T1000 (cell line): ENCODE measurements around the gene NMNAT3.
"Not testable (repeated sequence)": the region's sequence is repeated elsewhere in the genome, so short reads cannot be mapped to it uniquely, and the experiment has no call there.

Experiments
- DNase-seq: peaks from one replicate; lab custom pipeline; 2025; ENCODE audit warnings: mixed read lengths; lab: John Stamatoyannopoulos, UW

The NMNAT3 gene

DNA sequence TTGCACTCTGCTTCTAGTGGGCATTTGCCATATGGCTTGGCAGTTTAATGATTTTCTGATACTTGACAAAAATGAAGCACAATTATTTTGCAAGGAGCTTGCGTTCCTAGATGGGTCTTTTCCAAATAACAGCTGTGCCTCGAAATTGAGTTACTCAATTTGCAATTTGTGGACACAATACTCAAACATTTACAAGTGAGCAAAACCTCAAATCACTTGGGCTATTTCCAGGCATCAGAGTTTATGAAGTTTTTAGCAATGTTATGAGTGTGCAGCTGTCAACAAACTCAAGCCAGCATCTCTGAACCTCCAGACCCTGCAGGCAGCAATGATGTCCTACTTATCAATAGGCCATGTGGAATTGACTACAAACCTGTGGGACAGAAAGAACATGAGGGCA lies 41.3 kb downstream of the NMNAT3 start:
- DNase-seq = no peak

DNA sequence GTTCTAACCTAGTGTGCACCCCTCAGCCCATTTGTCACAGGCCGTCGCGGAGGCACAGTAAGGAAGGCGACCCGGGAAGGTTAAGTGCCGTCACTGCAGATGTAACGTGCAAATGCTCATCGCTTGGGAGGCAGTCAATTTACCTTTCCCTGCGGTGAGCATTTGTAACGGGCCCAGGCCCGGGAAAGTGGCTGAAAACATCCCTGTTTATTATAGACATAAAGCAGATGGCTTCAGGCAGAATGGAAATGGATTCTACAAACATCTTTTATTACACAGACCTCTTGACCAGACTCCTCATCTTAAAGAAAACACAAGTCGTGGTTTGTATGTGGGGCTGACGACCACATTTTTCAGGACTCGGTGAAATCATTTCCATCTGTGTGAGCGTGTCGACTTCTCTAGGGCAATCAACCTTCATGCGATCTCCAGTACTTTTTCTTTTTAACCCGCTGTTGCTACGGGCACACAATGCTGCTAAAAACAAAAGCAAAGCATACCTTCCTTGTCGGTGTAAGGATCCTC lies 43.6 kb downstream of the NMNAT3 start:
- no peak for DNase-seq

DNA sequence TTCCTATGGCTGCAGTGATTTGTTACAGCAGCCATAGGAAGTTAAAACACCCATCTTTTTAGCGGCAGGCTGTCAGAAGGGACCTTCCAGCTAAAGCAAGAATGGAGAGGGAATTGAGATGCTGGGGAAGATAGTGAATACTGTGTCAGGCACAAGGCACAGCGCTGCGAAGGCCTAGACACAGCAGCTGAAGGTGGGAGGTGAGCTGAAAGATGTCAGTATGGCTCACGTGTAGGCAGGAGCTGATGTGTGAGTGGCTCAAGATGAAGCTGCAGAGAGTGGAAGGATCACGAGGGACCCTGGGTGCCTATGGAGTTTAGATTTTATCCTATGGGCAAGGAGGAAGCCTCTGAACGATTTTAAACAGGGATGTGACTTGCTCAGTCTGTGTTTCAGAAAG lies 44.3 kb downstream of the NMNAT3 start:
- DNase-seq = no peak

DNA sequence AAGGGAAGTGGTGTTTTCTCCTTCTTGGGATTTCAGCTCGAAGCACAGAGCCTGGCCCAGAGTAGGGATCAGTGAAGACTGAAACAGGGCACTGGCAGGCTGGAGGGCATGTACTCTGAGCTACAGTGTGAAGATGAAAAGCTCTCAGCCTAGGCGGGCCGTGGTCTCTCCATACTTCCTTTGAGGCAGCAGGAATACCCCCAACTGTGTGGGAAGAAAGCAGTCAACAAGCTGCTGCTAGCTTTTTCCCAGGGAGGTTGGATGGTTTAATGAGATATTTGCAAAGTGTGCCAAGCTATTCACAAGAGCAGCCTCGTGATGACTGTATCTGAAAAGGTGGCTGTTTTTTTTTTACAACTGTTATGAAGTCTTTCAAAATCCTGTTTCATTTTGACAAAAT lies 47.2 kb downstream of the NMNAT3 start:
- DNase-seq = no peak

DNA sequence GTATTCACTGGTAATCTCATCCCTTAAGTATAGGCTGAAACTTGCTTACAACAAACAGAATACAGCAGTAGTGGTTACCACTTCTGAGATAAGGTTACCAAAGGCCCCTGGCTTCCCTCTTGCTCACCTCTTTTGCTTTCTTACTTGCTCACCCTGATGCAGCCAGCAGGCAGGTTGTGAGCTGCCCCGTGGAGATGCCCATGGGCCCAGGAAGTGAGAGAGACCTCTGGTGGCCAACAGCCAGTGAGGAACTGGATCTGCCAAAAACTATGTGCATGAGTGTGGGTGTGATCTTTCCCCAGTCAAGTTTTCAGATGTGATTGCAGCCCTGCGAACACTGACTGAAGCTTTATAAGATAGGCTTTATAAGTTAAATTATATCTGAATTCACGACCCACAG lies 48.7 kb downstream of the NMNAT3 start:
- DNase-seq = no peak

DNA sequence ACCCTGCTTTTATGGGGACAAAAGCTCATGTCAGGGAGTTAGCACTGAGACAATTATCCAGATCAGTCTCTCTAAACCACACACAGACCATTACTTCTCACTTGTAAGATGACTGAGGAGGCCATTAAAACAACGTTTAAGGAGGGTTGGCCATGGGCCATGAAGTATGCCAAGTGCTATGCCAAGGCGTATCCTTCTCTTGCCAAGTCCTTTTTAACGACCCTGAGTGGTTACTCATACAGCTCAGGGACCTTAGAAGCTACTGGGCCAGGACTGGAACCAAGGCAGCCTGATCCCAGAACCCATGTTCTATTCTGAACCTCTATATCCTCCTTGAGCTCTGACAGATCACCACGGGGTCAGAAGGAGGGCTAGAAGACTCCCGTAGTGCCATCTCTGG lies 50.0 kb downstream of the NMNAT3 start:
- no peak for DNase-seq

DNA sequence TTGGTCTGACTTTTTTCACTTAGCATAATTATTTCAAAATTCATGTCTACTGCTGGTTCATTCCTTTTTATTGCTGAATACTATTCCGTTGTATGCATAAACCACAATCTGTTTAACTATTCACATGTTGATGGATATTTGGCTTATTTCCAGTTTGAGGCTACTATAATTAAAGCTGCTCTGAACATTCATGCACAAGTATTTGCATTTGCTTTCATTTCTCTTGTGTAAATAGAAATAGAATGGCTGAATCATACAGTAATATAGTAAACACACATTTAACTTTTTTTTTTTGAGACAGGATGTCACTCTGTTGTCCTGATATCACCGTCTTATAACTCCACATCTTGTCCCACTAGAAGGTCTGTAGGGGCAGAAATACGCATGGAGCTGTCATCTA lies 57.3 kb downstream of the NMNAT3 start:
- no peak for DNase-seq

DNA sequence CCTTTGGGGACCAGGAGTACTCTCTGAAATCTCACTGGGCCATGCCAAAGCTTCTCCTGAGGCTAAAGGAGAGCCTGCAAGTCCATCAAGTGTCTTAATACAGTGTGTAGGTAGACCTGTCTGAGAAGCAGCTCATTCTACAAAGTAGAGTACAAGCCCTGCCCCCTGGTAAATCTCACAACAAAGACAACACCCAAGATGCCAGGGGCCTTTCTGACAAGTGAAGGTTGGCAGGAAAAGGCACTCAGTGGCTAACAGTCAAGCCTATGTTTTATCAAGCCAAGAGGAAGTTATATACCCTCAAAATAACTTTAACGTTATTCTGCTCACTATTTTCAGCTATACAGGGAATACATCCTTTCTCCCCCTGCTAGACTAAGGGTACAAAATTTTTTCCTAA lies 58.3 kb downstream of the NMNAT3 start:
- no peak for DNase-seq

DNA sequence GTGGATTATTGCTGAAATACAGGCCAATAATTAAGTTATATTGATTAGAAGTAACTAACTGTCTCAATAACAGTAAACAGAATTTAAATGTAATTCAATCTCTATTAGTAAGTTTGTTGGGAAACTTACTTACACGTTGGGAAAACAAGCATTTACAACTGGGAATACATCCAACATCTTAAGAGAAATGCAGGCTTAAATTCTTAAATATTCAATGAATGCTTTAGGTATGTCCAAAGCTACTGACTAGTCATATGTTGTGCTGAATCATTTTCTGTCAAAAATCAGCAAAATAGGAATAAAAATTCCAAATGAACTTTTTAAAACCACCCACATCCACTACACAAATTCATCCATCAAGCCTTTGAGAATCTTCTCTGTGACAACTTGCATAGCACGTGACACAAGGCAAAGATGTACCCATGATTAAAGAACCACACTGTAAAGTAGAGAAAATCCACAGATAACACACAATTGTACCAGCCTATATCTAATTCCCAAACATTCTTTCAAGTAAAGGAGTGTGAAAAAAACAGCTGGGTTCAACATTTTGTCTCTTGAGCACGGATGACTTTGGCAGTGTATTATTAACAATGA lies 60.0 kb downstream of the NMNAT3 start:
- DNase-seq = no peak

DNA sequence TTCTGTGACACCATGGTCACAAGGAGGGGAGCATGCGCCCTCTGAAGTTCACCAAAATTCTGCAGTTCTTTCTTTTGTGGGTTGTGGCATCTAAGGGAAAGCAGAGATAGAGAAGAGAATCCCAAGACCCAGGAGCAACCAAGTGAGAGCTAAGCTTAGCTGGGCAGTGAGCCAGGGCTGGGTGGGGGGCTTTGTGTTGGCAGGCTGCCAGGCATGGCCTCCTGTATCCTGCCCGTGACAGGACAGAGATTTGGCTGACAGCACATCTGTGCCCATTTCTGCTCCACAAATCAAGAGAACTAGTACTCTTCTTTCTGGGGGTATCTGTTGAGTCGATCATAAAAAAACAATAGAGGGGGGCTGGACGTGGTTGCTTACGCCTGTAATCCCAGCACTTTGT lies 66.2 kb downstream of the NMNAT3 start:
- no peak for DNase-seq

DNA sequence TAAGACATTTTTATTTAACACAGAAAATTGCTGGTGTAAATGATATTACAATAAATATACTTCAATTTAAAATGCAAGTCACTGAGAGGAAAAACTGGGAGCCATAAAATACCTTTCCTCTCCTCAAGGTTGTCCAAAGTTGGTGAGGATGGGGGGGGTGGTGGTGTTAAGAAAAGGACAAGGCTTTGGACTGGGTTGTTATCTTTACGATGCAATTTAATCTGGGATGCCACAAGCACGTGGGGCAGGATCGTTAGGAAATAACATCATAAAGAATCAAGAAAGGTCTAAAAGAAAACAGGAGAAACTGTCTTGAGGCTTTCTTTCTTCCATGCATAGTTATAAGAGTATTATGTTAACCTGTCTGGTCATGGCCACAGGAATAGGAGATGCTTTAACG lies 66.9 kb downstream of the NMNAT3 start:
- no peak for DNase-seq

DNA sequence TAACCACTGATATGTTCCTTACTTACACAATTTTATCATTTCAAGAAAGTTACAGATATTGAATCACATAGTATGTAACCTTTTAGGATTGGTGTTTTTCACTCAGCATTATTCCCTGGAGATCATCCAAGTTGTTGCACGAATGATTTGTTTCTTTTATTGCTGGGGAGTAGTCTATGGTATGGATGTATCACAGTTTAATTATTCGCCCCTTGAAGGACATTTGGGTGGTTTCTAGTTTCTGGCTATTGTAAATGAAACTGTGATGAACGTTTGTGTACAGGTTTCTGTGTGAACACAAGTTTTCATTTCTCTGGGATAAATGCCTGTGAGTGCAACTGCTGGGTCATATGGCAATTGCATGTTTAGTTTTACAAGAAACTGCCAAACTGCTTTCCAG lies 68.8 kb downstream of the NMNAT3 start:
- no peak for DNase-seq

DNA sequence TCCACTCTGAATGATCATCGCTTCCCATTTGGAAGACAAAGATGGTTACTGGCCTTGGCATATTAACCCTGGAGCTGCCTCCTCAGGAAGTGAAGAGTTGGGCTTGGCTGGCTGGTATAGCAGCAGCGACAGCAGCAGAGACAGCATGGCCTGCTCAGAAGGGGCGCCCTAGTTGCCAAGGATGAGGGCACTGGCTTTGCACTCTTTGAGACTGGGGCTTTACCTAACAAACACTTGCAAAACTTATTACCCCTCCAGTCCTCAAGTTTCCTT lies 69.7 kb downstream of the NMNAT3 start:
- no peak for DNase-seq

DNA sequence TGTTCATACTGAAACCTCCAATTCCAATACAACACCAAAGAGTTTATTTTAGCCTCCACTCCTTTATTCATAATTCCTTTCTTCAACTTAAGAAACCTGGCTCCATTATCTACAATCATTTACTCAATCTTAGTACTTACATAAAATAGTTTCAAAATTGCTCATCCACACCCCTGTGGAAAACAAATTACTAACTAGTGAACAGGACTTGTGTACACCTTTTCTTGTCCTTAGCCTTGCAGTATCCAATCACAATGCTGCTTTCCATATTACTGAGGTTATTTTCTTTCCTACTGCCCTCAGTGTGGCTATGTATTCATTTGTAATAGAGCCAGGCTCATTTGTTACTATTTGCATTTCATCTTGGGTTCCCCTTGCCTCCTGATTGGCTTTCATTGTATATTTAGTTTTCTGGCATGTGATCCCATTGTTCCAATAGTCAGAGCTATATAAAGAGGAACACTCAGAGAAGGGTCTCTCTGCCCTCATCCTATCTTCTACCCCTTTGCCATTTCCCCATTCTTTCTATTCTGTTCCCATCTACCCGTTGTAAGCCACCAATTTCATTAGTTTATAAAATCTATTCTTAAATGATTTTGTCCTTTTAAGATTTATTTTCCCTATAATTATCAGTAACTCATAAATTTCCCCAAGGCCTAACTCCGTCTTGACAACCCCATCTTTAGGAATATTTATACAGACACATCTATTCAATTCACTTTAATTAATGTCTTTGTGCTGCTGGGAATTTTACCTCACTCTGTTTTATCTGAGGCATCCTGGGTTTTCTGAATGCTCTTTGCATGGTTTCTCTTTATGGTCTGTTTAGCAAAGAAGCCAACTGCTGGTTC lies 70.3 kb downstream of the NMNAT3 start:
- DNase-seq = no peak

DNA sequence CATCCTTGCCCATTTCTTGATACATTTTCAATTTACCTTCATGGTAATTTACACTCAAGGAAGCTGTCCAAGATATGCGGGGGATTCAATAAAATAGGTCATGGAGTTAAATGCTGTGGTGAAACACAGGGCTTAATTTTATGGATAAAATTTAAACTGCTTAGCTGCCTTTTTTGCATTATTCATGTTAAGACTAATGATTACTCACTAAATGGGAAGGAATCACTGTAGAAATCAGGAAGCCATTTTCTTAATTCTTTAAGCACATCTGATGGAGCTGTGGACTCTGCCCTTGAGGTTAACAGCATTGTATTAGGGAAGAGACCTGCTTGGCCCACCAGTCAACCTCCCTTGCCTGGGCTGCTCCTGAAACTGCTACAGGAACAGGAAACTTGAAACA lies 75.8 kb downstream of the NMNAT3 start:
- no peak for DNase-seq

DNA sequence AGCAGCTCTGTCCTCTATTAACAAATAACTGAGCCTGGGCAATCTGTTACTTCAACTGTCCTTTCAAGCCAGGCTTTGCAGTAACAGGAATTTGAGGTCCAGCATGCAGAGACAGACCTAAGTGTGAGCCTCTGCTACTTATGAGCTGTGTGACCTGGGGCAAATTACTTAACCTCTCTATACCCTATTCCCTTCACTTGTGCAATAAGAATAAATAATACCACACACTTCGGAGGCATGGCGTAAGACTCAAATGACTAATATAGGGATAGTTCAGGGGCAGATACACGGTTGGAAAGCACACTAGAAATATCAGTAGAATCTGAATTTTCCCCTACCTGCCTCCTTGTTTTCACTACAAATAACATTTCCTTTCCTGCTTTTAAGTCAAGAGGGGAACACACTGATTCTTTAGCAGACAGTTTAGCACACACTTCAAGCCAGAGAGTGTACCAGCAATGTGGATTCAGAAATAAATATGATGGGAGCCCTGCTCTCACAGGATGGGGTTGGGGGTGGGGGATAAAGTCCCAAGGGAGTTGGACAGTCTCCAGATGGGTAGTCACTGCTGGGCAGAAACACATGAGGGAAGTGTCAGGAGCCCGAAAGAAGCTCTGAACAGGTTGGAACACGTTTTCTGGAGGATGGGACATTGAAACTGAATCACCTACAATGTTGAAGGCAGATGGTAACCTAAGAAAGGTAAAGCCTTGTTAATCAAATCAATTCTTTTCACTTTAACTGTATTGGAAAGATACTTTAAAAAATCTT lies 76.4 kb downstream of the NMNAT3 start:
- no peak for DNase-seq

DNA sequence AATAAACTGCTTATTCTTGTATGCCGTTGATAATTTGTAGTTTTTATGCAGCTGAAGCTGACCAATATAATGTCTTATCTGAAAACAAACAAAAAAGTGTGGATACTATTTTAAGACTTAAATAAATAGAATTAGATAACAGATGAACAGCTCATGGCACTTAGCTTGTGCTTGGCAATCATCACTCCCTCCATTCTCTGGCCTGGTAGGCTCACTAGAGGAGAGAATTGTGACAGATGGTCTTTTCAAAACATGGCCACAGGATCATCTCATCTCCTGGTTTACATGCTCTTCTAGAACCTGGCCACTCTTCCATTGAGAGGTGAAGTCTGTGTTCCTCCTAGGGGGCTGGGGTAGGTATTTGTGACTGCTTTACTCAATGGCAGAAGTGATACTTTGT lies 79.8 kb downstream of the NMNAT3 start:
- DNase-seq = no peak

DNA sequence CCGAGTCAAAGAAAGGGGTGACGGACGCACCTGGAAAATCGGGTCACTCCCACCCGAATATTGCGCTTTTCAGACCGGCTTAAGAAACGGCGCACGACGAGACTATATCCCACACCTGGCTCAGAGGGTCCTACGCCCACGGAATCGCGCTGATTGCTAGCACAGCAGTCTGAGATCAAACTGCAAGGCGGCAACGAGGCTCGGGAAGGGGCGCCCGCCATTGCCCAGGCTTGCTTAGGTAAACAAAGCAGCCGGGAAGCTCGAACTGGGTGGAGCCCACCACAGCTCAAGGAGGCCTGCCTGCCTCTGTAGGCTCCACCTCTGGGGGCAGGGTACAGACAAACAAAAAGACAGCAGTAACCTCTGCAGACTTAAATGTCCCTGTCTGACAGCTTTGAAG lies 86.6 kb downstream of the NMNAT3 start:
- DNase-seq = not testable (repeated sequence)

DNA sequence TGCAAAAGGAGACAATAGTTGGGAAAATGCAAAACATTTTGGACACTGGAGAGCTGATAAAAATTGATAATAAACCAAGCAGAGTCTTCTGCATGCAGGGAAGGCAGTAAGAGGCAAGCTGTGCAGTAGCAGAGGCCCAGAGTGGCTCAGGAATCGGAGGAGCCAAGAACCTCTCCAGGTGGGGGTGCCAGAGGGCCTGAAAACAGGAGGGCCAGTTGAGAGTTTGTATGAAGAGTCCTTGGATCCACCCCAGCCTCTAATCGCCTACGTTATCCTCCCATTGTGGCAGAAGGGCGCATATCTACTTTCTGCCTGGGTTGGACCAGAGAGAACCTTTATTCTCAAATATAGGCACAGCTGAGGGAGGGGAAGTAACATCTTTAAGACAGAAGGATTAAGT lies 89.3 kb downstream of the NMNAT3 start:
- no peak for DNase-seq

DNA sequence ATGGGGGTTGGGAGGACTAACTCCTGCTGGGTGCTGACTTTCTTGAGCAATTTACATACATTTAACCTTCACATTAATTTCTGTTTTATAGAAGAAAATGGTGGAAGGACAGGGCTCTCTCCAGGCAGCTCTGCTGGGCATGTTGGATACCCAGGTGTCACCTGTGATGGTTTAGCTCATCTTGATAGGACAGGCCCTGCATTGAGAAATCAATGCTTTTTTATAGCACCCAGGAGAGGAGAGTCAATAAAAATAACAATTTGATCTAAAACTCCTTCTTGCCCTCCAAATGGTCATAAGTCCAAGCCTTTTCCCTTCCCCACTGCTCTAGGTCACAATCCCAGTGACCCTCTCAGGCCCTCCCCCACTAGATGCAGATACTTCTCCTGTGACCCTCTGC lies 90.0 kb downstream of the NMNAT3 start:
- DNase-seq = no peak

DNA sequence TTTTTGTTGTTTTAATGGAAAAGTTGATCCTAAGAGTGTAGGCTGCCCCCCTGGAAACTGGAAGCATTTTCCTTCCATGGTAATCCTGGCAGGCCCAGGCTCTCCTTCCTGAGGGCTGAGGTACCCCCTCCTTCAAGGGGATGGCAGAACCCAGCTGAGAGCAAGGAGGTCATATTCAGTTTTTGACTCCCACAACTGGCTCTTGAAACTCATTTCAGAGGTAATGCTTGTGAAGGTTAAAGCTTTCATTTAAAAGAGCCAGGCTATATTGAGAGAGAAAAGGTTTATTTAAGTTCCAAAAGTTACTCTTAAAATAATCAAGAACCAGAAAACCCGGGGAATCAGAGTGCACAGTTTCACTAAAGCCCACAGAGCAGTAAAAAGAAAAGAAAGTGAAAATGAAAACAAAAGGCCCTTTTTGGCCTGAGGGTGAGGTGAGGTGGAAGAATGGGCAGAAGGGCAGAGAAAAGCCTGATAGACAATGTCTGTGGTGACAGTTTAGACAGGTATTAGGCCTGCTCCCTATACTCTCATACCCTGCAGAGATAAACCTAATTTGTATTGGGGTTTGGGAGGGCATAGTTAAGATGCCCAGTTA lies 91.3 kb downstream of the NMNAT3 start:
- DNase-seq = no peak

DNA sequence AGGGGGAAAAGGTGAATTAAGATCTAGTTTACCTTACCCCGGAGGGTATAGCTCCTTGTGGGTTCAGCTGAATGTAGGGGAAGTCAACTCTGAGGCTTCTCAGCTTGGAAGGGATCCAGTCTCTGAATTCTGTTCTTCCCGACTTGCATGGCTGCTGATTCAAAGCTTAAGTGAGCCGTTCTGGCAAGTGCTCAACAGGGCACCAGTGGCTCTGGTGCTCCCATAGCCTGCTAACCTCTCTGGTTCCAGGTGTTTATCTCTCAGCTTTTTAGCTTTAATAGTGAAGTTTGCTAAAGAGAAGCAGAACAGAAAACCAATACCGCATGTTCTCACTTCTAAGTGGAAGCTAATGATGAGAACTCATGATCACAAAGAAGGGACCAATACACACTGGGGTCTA lies 92.0 kb downstream of the NMNAT3 start:
- no peak for DNase-seq

DNA sequence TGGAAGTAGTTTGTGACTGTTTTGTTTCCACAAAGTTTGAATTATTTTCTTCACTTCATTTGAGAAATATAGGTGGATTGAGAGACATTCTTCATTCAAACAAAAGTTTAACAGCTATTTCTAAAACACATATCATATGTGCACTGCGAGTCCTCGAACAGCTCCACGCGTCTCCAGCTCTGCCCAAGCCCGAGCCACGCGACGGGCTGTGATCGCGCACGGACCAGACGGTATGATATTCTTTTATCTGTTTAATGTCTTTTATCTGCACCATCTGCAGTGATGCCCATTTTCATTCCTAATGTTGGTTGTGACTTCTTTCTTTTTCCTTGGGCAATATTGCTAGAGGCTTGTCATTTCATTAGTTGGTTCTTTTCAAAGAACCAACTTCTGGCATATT lies 94.1 kb downstream of the NMNAT3 start:
- DNase-seq = not testable (repeated sequence)
